GF-D8 (cell line): ENCODE results near the gene C9orf50.

Source experiments
- DNase-seq: peaks from one replicate; lab custom pipeline; 2025; lab: John Stamatoyannopoulos, UW

C9orf50 gene

DNA sequence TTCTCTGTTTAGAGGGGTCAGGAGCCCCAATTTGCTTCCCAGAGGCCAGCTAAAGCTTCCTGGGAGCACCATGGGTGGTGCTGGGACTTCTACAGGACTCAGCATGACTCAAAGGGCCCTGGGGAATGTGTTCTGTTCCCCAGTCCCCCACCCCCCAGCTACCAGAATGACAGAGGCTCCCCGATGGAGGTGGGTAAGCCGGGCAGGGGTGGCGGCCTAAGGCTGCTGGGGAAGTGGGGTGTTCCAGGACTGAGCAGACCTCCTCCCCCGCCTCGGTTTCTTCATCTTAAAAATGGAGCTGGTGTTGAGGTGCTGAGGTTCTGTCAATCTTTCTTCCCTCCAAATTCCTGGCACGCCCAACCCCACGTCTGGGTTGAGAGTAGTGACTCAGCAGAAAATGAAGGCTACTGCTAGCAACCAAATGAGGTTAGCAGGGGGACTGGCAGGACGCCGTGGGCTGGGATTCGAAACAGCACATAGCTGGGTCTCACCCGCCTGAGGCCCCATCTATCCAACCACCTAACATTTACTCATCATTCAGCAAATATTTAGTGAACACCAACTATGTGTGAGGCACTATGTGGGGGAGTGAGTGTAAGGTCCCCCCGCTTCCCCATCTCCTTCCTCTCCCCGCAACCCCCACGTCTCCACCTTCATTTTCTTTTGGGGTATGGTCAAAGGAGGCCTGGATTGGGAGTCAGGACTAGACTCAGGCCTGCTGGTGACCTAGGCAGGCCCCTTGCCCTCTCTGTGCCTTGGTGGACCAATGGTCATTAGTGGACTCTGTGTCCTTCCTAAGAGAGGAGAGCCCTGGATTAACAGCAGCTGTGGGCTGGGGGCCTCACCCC, 50.2 kb downstream of the C9orf50 start:
- DNase-seq, result no peak

DNA sequence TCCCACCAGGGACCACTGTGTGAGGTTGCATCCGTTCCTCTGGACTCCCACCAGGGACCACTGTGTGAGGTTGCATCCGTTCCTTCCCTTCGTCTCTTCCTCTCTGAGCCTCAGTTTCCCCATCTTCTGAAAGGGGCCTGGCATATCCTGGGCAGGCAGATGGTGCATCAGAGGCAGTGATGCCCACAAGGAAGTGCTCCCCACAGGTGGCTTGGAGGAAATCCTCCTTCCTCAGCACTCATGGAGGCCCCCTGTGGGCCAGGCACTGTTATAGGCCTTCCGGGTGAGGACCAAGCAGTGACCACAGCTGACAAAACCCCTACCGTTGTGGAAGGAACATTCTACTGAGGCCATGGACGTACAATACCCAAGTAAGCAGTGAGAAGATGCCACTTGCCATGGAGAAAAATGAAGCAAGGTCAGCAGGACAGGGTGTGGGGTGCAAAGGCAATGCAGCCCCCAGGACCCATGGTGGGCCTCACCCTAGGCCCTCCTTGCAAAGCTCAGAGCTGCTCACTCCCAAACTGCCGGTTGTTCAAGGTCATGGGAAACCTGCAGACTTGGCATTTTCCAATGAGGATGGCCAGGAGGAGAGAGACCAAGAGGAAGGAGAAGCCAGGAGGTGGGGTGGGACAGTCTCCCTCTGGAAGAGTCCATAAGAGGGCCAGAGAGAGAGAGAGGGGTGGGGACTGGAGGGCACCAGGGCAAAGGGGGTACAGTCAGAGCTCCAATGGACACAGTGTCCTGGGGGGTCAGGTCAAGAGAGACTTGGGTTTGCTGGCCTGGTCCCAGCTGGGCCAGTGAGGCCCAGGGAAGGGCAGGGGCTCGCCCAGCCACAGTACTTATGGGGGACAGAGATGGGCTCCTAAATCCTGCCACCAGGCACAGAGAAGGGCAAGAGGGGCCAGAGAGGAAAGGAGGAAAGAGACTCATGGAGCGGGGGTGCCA, 51.1 kb downstream of the C9orf50 start:
- DNase-seq, result no peak

DNA sequence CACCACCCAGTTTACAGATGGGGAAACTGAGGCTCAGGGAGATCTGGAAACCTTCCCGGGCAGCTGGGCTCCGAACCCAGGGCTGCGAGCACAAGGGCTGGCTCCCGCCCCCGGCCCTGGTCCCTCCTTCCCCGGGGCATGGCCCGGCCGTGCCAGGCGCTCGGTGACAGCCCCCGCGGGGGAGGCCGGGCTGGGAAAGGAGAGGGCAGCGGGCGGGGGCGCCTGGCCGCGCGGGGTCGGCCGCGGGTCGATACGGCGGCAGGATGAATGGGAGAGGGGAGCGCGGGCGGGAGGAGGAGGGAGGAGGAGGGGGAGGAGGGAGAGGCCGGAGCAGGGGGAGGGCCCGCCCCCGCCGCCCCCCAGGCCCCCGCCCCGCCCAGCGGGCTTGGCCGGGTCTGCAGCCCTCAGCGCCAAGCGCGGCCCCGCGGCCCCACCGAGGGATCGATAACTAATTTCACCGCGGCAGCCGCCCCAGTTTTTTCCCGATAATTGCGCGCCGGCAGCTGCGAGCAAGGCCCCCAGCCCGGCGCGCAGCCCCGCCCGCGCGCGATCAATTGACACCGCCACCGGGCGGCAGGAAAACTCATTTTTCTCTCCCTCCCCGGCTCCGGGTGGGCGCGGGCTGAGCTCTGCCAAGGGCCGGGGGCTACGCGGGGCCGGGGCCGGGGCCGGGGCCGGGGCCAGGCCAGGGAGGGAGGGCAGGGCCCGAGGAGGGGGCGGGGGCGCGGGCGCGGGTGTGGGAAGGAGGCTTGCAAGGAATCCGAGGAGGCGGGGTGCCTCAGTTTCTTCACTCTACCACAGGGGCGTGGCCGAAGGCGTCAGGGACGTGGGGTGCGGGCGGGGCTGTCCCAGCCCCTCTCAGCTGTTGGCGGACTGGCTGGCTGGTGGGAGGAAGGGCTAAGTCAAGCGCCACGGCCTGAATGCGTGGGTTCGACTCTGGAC, 52.1 kb downstream of the C9orf50 start:
- DNase-seq, result no peak

DNA sequence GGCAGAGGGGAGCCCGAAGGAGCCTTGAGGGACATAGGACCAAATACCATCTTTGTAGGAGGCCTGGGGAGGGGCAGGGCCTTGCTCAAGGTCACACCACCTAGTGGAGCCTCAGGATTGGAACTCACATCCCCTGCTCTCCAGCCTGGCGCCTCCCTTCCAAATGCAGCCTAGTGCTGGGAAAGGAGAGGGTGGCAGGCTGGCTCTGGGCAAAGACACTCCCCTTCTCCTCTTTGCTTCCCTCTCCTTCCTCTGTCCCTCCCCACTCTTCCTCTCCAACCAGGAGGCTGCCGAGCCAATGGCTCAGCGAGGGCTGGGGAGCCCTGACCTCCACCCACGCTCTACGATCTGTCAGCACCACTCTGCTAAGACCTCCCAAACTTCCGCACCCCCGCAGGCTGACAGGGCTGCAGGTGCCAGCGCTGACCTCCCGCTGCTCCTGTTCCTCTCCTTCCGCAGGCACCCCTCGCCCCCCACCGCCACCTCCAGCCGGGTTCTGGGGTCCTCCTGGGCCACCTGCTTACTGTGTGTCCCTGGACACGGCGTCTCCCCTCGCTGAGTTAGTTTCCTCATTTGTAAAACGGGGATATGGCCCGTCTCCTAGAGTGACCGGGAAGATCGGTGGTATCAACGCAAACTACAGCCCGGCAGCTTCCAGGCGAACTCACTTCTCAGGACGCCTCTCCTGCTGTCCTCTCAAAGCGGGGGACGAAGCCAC, 52.9 kb downstream of the C9orf50 start:
- no peak for DNase-seq

DNA sequence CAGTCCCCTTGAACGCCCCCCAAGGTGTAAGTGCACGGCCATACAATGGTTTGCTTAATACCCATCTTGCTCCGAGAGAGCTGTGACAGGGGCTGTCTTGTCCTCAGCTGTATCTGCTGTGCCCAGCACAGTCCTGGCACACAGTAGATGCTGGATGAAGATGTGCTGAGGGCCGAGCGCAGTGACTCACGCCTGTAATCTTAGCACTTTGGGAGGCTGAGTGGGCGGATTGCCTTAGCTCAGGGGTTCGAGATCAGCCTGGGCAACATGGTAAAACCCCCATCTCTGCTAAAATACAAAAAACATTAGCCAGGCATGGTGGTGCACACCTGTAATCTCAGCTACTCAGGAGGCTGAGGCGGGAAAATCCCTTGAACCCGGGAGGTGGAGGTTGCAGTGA, 53.6 kb downstream of the C9orf50 start:
- DNase-seq, result no peak

DNA sequence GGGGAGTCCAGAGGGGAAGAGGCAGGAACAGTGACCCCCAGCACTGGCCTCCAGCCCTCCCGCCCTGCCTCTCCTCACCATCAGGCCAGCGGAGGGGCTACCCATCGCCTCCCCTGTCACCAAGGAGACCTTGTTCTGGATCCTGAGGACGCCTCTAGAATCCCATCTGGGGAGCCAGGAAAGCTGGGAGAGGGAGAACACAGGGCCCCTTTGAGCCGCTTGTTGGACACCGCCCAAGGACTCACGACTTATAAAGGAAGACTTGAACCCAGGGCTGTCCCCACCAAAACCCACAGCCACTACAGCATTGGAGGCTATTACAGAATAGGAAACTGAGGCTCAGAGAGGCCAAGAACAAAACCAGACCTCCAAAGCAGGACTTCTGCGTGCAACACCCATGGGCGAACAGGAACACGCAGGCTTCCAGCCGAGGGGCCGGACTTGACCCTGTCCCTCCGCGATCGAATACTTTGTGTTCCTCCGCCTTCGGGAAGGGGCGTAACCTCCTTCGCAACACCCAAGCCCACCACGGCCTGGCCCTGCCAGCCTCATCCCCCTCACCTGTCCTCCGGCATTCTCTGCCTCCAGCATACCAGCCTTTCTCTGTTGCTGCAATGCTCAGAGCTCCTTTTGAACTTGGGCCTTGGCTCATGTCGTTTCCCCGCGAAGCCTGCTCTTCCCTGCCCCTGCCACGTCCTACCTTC, 54.2 kb downstream of the C9orf50 start:
- no peak for DNase-seq

DNA sequence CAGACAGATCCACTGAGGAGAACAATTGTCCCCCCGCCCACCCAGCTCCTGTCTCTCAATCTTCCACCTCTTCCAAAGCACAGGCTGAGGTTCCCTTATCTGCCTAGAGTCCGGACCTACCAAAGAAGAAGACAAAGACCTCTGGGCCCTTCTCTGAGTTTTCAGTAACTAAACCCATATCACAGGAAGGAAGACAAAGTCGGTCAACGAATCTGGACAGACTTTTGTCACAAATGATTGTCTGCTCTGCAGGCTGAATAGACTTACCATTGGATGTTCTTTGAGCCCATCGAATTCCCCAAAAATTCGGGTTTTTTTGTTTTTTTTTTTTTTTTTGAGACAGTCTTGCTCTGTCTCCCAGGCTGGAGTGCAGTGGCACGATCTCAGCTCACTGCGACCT, 58.0 kb downstream of the C9orf50 start:
- no peak for DNase-seq

DNA sequence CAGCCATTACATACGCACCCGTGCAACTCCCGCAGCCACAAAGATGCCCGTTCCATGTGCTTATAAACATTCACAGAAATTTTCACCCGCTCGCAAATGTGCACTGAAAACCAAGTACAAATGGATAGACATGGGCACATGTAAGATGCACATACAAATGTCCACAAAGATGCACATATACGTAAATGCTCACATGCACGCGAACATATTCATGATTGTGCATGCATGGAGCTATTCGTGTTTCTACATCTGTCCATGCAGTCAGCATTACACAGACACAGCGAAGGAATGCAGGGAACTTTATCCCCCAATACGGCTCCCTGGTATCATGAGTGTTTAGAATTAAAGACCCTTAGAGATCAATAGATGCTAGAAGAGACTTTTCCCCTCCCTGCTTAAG, 58.4 kb downstream of the C9orf50 start:
- no peak for DNase-seq
